Measurements from ENCODE around the gene TMTC1.
A peak's percentile ranks its signal among the peaks of the same experiment; 100 is the strongest.

The TMTC1 gene

GRCh38 chr12:29608581-29608980, 175.2 kb downstream of the TMTC1 start:
- in situ Hi-C loops (cut with HindIII; ENCODE audit: low sequenced_read_pairs): no loop called here
- H3K4me3 ChIP-seq (ENCODE audit: low read depth, low read length): no peak overlapping the region
- no peak for DNase-seq (ENCODE audit: low read depth, low spot score)
- TF ChIP-seq CTCF (IDR thresholded peaks at IDR 0.05; ENCODE audit: low read depth, low read length): no peak

GRCh38 chr12:29599381-29599780, 184.4 kb downstream of the TMTC1 start:
- no peak for TF ChIP-seq CTCF (IDR thresholded peaks at IDR 0.05; ENCODE audit: low read depth, low read length)
- no peak for DNase-seq (ENCODE audit: low read depth, low spot score)

DNA sequence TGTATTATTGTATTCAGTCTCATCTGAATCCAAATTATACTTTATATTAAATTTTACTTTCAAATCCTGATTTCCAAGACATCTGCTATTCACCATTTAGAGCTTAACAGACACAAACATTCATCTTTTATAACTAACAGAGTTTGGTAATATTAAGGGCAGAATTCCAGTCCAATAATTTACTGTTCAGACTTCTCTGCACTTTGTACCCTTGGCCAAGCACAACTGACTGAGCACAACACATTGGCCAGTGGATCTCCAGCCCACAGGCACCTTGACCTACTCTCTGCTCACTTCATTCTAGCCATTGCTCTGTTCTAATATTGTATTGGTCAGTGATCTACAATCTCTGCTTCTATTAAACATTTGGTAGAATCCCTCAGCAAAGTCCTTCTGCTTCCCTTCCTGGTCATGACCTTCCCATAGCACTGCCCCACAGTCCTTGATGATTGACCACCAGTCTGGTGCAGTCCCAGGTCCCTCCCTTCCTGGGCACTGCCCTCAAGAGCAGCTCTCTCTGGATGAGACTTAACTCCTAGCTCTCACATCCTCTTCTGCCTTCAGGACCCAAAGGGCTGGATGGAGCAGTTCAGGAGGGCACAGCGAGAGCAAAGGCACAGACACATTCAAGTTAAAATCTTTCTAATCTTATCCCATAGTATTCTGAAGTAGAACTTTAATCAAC, 188.5 kb downstream of the TMTC1 start:
- in situ Hi-C loops (cut with HindIII; ENCODE audit: low sequenced_read_pairs): no loop called here
- no peak overlapping the region for H3K4me3 ChIP-seq (ENCODE audit: low read depth, low read length)
- TF ChIP-seq CTCF (IDR thresholded peaks at IDR 0.05; ENCODE audit: low read depth, low read length): no peak
- DNase-seq (ENCODE audit: low read depth, low spot score): no peak

More at GRCh38 chr12:29599381-29599780, 184.4 kb downstream of the TMTC1 start:
- in situ Hi-C loops (cut with HindIII; ENCODE audit: low sequenced_read_pairs): no loop called here
- H3K4me3 ChIP-seq (ENCODE audit: low read depth, low read length): no peak overlapping the region

- no peak overlapping the region for H3K4me3 ChIP-seq (ENCODE audit: low read depth, low read length)
- TF ChIP-seq CTCF (IDR thresholded peaks at IDR 0.05; ENCODE audit: low read depth, low read length): no peak
- in situ Hi-C loops (cut with HindIII; ENCODE audit: low sequenced_read_pairs): no loop called here
- DNase-seq (ENCODE audit: low read depth, low spot score): no peak
Measured at GRCh38 chr12:29593001-29593400, 190.7 kb downstream of the TMTC1 start.

- in situ Hi-C loops (cut with HindIII; ENCODE audit: low sequenced_read_pairs): no loop called here
- no peak for DNase-seq (ENCODE audit: low read depth, low spot score)
- peak; percentile 56 for TF ChIP-seq CTCF (IDR thresholded peaks at IDR 0.05; ENCODE audit: low read depth, low read length)
- no peak overlapping the region for H3K4me3 ChIP-seq (ENCODE audit: low read depth, low read length)
Measured at GRCh38 chr12:29591140-29592020, 192.4 kb downstream of the TMTC1 start.

DNA sequence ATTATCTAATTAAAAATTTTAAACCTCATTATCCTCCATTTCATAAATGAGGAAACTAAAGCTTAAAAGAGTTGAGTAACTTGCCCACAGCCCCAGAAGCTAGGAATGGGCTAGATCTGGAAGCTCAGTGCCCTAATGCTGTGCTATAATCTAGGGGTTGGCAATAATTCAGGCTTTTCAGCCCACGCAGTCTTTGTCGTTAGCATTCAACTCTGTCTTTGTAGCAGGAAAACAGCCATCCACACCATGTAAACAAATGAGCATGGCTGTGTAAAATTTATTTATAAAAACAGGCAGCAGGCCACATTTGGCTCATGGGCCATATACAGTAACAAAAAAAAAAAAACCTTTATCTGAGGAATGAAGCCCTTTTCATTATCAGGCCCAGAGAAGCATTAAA, 193.9 kb downstream of the TMTC1 start:
- DNase-seq (ENCODE audit: low read depth, low spot score): no peak
- in situ Hi-C loops (cut with HindIII; ENCODE audit: low sequenced_read_pairs): no loop called here
- no peak for TF ChIP-seq CTCF (IDR thresholded peaks at IDR 0.05; ENCODE audit: low read depth, low read length)
- no peak overlapping the region for H3K4me3 ChIP-seq (ENCODE audit: low read depth, low read length)
